ENCODE results near the gene SLC6A11. TPM values are rescaled to one million over a fixed set of nuclear protein-coding genes. Genes with fewer than 3 reads are reported as not detected.
A peak's percentile ranks its signal among the peaks of the same experiment; 100 is the strongest.

SLC6A11 gene
- total and polyA plus RNA-seq, 9 of the 15 experiments (the other 6 are each of a cell fraction or from before 2014, with no cell fraction given), result 0.04 TPM; not detected in 8

- 0% methylated on average over 2 of the region's 2 CpGs for WGBS (ENCODE audit: insufficient coverage, low coverage, missing lambda C conversion rate)
- peak; percentile 85 for TF ChIP-seq ZBTB40 (IDR thresholded peaks at IDR 0.05)
- peak; percentile 50 for TF ChIP-seq ZBTB40 (CRISPR knock-in tag; IDR thresholded peaks at IDR 0.05)
- TF ChIP-seq CXXC5 (CRISPR knock-in tag; IDR thresholded peaks at IDR 0.05), result no peak
- TF ChIP-seq HES1 (IDR thresholded peaks at IDR 0.05; ENCODE audit: low read depth), result no peak
- Histone ChIP-seq H3K36me3 (ENCODE audit: control insufficient read depth, insufficient read depth, low read length) (no peaks in the 10 kb centered on the region), H3K9ac (ENCODE audit: insufficient read depth in 1 of 2, low read depth in 2 of 2, low read length in 2 of 2) (no peak overlapping the region), H3K4me1 (replicated peaks in 1 of 2; ENCODE audit: control insufficient read depth in 2 of 2, insufficient read depth in 2 of 2, low read length in 2 of 2) (no peaks in the 10 kb centered on the region), H2AFZ (ENCODE audit: low read depth, low read length) (no peak overlapping the region), H4K20me1 (replicated peaks; ENCODE audit: control insufficient read depth, insufficient read depth, low read length) (no peaks in the 10 kb centered on the region; the same call in 1 of the 2 replicates), H3K79me2 (ENCODE audit: control insufficient read depth, insufficient read depth, low read length) (no peaks in the 10 kb centered on the region), H3K4me2 (ENCODE audit: insufficient read depth, low read length) (no peak overlapping the region), H3K4me3 (no peak overlapping the region), H3K9me3 (replicated peaks; ENCODE audit: control insufficient read depth, insufficient read depth, low read depth, low read length) (no peaks in the 10 kb centered on the region), H3K27ac (ENCODE audit: extremely low read depth, low read depth, low read length) (no peak overlapping the region), H3K9me1 (ENCODE audit: control insufficient read depth, insufficient read depth, low read length) (peaks cover 2% of the 10 kb centered on the region), H3K27me3 (ENCODE audit: control insufficient read depth in 2 of 2, insufficient read depth in 2 of 2, low read length in 2 of 2) (peaks cover 16 to 40% of the 10 kb centered on the region in 2 experiments; a peak in 4 of 5 replicates)
- FAIRE-seq, result no peak
- ChIA-PET POLR2A (interaction anchor here (0.5 kb wide), 1 partner anchor 858 kb away, joined by 3 read pairs; no protein-coding TSS in a partner anchor), CTCF (ENCODE audit: low intra/inter-chr PET ratio) (no interaction called here)
- BruUV-seq (replicated peaks), result no TSS peak
- intact Hi-C loops (cut with micrococcal nuclease), result no loop called here
- no peak for DNase-seq (ENCODE audit: extremely low read depth in 1 of 4, low spot score in 3 of 4)
- in situ Hi-C loops (cut with MboI), result no loop called here
- ATAC-seq, result no peak
These were observed 20.6 kb downstream of the SLC6A11 start for GRCh38 chr3:10836676-10837075.

Data from K562 (cell line).